Caco-2 (cell line): ENCODE results near the gene HELZ. TPM values are rescaled to one million over a fixed set of nuclear protein-coding genes. Genes with fewer than 3 reads are reported as not detected.

Experiments used
- BruUV-seq: library from RNA; stranded (reverse); fragments of 400-500 nt; replicated peaks from 2 replicates; lab custom pipeline; 2021; lab: Mats Ljungman, UMichigan
- CTCF ChIA-PET: fragments of 300-600 bp; sonication (Branson Sonifier 250); formaldehyde crosslinking; loops from one replicate; lab custom pipeline; 2022; ENCODE audit warnings: antibody characterized with exemption; lab: Charles Lee
- POLR2A ChIA-PET: fragments of 300-600 bp; sonication (Branson Sonifier 250); formaldehyde crosslinking; loops from one replicate; lab custom pipeline; 2022; ENCODE audit warnings: antibody characterized with exemption; lab: Charles Lee
- DNase-seq, 2 experiments: peaks; one replicate each; pipeline versions ENCODE4 v3.0.0 to v3.0.0-alpha.2; 2020 to 2022
- H3K27me3 ChIP-seq: replicated peaks from 2 replicates; pipeline ENCODE4 v1.6.0; 2011; ENCODE audit warnings: low read length; ENCODE audit not compliant: control insufficient read depth, insufficient read depth
- H3K36me3 ChIP-seq: 2 replicates; pipeline ENCODE4 v1.5.1; 2011; ENCODE audit warnings: low read length; ENCODE audit not compliant: control insufficient read depth, insufficient read depth
- H3K4me1 ChIP-seq: fragments of 250-450 bp; sonication (Bioruptor Pico); 2 replicates; pipeline ENCODE4 v1.5.1; 2020; ENCODE audit warnings: mild to moderate bottlenecking
- H3K4me3 ChIP-seq: 2 replicates; pipeline ENCODE4 v1.5.1; 2011; ENCODE audit warnings: low read depth, mild to moderate bottlenecking, control low read depth, low read length
- H3K9me3 ChIP-seq: fragments of 250-450 bp; sonication (Bioruptor Pico); 2 replicates; pipeline ENCODE4 v1.5.1; 2020; ENCODE audit warnings: mild to moderate bottlenecking, moderate library complexity
- H3K27ac Mint-ChIP-seq: one replicate; pipeline ENCODE4 v1.8.0; 2022; ENCODE audit warnings: mixed read lengths; ENCODE audit not compliant: unreplicated experiment
- H3K27me3 Mint-ChIP-seq: one replicate; pipeline ENCODE4 v1.8.0; 2022; ENCODE audit warnings: mixed read lengths; ENCODE audit not compliant: insufficient read depth, unreplicated experiment
- H3K36me3 Mint-ChIP-seq: one replicate; pipeline ENCODE4 v1.8.0; 2022; ENCODE audit warnings: mild to moderate bottlenecking, mixed read lengths; ENCODE audit not compliant: insufficient read depth, unreplicated experiment
- H3K4me1 Mint-ChIP-seq: one replicate; pipeline ENCODE4 v1.8.0; 2022; ENCODE audit warnings: low read depth, mixed read lengths; ENCODE audit not compliant: unreplicated experiment
- H3K4me3 Mint-ChIP-seq: one replicate; pipeline ENCODE4 v1.8.0; 2022; ENCODE audit warnings: mild to moderate bottlenecking, moderate library complexity, mixed read lengths; ENCODE audit not compliant: unreplicated experiment
- H3K9me3 Mint-ChIP-seq: one replicate; pipeline ENCODE4 v1.8.0; 2022; ENCODE audit warnings: mixed read lengths; ENCODE audit not compliant: unreplicated experiment
- CTCF ChIP-seq, 2 experiments: fragments of 200-600 bp in 1 of 2; IDR thresholded peaks; 1 replicate in 1 of 2; 2 replicates in 1 of 2; pipeline versions ENCODE4 v1.5.1 to v1.8.0; 2011 to 2022; ENCODE audit warnings: antibody characterized with exemption in 1 of 2, control low read depth in 1 of 2, inconsistent platforms in 1 of 2, low read depth in 1 of 2, low read length in 1 of 2, mild to moderate bottlenecking in 1 of 2, moderate library complexity in 1 of 2; ENCODE audit not compliant: insufficient read depth in 1 of 2, severe bottlenecking in 1 of 2, unreplicated experiment in 1 of 2
- intact Hi-C: fragments of 100-400 bp; cut with micrococcal nuclease; formaldehyde crosslinking; loops from one replicate; pipeline ENCODE4 v1.10.0; 2022; ENCODE audit not compliant: unreplicated experiment
- total RNA-seq: library from RNA; stranded (reverse); gene quantifications from 2 replicates; pipeline ENCODE4 v1.2.3, GENCODE V29; 2022

Gene HELZ
- total RNA-seq, 1 experiment from 2014 or later = 63.8 TPM

- Mint-ChIP-seq H3K4me1 (no peaks in the 10 kb centered on the region), H3K36me3 (no peaks in the 10 kb centered on the region), H3K4me3 (no peak overlapping the region), H3K27ac (no peak overlapping the region), H3K9me3 (no peaks in the 10 kb centered on the region), H3K27me3 (no peaks in the 10 kb centered on the region)
- Histone ChIP-seq H3K27me3 (no peaks in the 10 kb centered on the region), H3K36me3 (no peaks in the 10 kb centered on the region), H3K4me1 (peaks cover 6% of the 10 kb centered on the region; the same call in 1 of the 2 replicates), H3K4me3 (no peak overlapping the region), H3K9me3 (no peaks in the 10 kb centered on the region)
- POLR2A ChIA-PET = no interaction called here
- no peak for TF ChIP-seq CTCF (IDR thresholded peaks at IDR 0.05; ENCODE audit: insufficient read depth in 1 of 2, low read depth in 1 of 2, low read length in 1 of 2, severe bottlenecking in 1 of 2, unreplicated experiment in 1 of 2)
- BruUV-seq = no TSS peak
- CTCF ChIA-PET = no interaction called here
- intact Hi-C loops = no loop called here
- no peak for DNase-seq
Measured at GRCh38 chr17:67281053-67281452, 36.1 kb upstream of the HELZ start.

GRCh38 chr17:67280279-67280678 is 35.3 kb upstream of the HELZ start:
- BruUV-seq = no TSS peak
- no peak for DNase-seq
- Histone ChIP-seq H3K36me3 (no peaks in the 10 kb centered on the region), H3K4me3 (no peak overlapping the region), H3K4me1 (peaks cover 1% of the 10 kb centered on the region; the same call in 1 of the 2 replicates), H3K9me3 (no peaks in the 10 kb centered on the region), H3K27me3 (no peaks in the 10 kb centered on the region)
- no peak overlapping the region for H3K27ac Mint-ChIP-seq
- ChIA-PET CTCF (no interaction called here), POLR2A (no interaction called here)
- no peaks in the 10 kb centered on the region for H3K9me3 Mint-ChIP-seq
- TF ChIP-seq CTCF (IDR thresholded peaks at IDR 0.05; ENCODE audit: insufficient read depth in 1 of 2, low read depth in 1 of 2, low read length in 1 of 2, severe bottlenecking in 1 of 2, unreplicated experiment in 1 of 2) = no peak
- no peaks in the 10 kb centered on the region for H3K27me3 Mint-ChIP-seq
- no peaks in the 10 kb centered on the region for H3K36me3 Mint-ChIP-seq
- H3K4me3 Mint-ChIP-seq = no peak overlapping the region
- no peaks in the 10 kb centered on the region for H3K4me1 Mint-ChIP-seq
- intact Hi-C loops = no loop called here

GRCh38 chr17:67279115-67279514 is 34.1 kb upstream of the HELZ start:
- no peaks in the 10 kb centered on the region for H3K9me3 Mint-ChIP-seq
- Histone ChIP-seq H3K9me3 (no peaks in the 10 kb centered on the region), H3K4me1 (no peaks in the 10 kb centered on the region), H3K36me3 (no peaks in the 10 kb centered on the region), H3K27me3 (no peaks in the 10 kb centered on the region), H3K4me3 (no peak overlapping the region)
- TF ChIP-seq CTCF (IDR thresholded peaks at IDR 0.05; ENCODE audit: insufficient read depth in 1 of 2, low read depth in 1 of 2, low read length in 1 of 2, severe bottlenecking in 1 of 2, unreplicated experiment in 1 of 2) = no peak
- no peak overlapping the region for H3K4me3 Mint-ChIP-seq
- no peak for DNase-seq
- H3K4me1 Mint-ChIP-seq = no peaks in the 10 kb centered on the region
- ChIA-PET CTCF (no interaction called here), POLR2A (no interaction called here)
- H3K27me3 Mint-ChIP-seq = no peaks in the 10 kb centered on the region
- H3K27ac Mint-ChIP-seq = no peak overlapping the region
- no TSS peak for BruUV-seq
- H3K36me3 Mint-ChIP-seq = no peaks in the 10 kb centered on the region
- intact Hi-C loops = no loop called here
